GM23338 (cell line): ENCODE data around the gene NRF1. TPM values are rescaled to one million over a fixed set of nuclear protein-coding genes. Genes with fewer than 3 reads are reported as not detected.

Experiments
- CREB1 ChIP-seq: fragments of 250-450 bp; sonication (Bioruptor Pico); IDR thresholded peaks from 2 replicates; pipeline ENCODE4 v1.5.0; 2020; ENCODE audit warnings: low read depth, mild to moderate bottlenecking, moderate library complexity
- EZH2 ChIP-seq: fragments of 200-600 bp; sonication (generic); IDR thresholded peaks from one replicate; pipeline ENCODE4 v1.8.0; 2017; ENCODE audit warnings: antibody characterized with exemption, mild to moderate bottlenecking, low read depth; ENCODE audit not compliant: unreplicated experiment
- EZH2phosphoT487 ChIP-seq: fragments of 200-600 bp; sonication (generic); IDR thresholded peaks from one replicate; pipeline ENCODE4 v1.8.1; 2018; ENCODE audit warnings: antibody characterized with exemption; ENCODE audit not compliant: unreplicated experiment
- NANOG ChIP-seq: IDR thresholded peaks from 2 replicates; pipeline ENCODE4 v1.6.1; 2016; ENCODE audit warnings: antibody characterized with exemption, borderline replicate concordance
- POLR2AphosphoS5 ChIP-seq: IDR thresholded peaks from 2 replicates; pipeline ENCODE4 v1.6.1; 2016; ENCODE audit warnings: antibody characterized with exemption, low read depth
- STAT1 ChIP-seq: IDR thresholded peaks from one replicate; pipeline ENCODE4 v1.6.1; 2016; ENCODE audit warnings: antibody characterized with exemption; ENCODE audit not compliant: unreplicated experiment
- ZNF114 ChIP-seq: fragments of 250-450 bp; sonication (Bioruptor Pico); IDR thresholded peaks from 2 replicates; pipeline ENCODE4 v1.5.0; 2020; ENCODE audit warnings: mild to moderate bottlenecking, moderate library complexity
- ZNF331 ChIP-seq: fragments of 250-450 bp; sonication (Bioruptor Pico); IDR thresholded peaks from 2 replicates; pipeline ENCODE4 v1.5.0; 2020; ENCODE audit warnings: low read depth, mild to moderate bottlenecking, moderate library complexity
- polyA plus RNA-seq: library from polyadenylated mRNA; unstranded; fragments of >200 nt; fragmentation: Nextera tagmentation; extraction: Ambion mirVana; gene quantifications from 2 replicates; pipeline ENCODE4 v1.2.1, GENCODE V29; 2016
- total RNA-seq: library from RNA; depleted of rRNA; stranded (reverse); fragments of >200 nt; shearing (Covaris generic); gene quantifications from 2 replicates; pipeline ENCODE4 v1.2.3, GENCODE V29; 2014
- TF ChIP-seq, protein P1 (sequence below): fragments of 250-450 bp; sonication (Bioruptor Pico); IDR thresholded peaks from 2 replicates; pipeline ENCODE4 v1.5.0; 2020; ENCODE audit warnings: mild to moderate bottlenecking, moderate library complexity
- TF ChIP-seq, protein P2 (sequence below), 2 experiments: fragments of 200-600 bp in 1 of 2; sonication (generic) in 1 of 2; conservative IDR thresholded peaks; 2 replicates each; pipeline versions ENCODE4 v1.5.1 to v1.6.1; 2016 to 2017; ENCODE audit warnings: antibody characterized with exemption in 2 of 2, low read depth in 2 of 2, mild to moderate bottlenecking in 2 of 2, moderate library complexity in 1 of 2
- TF ChIP-seq, protein P3 (sequence below): IDR thresholded peaks from 2 replicates; pipeline ENCODE4 v1.6.1; 2016; ENCODE audit warnings: antibody characterized with exemption

Gene NRF1
- total and polyA plus RNA-seq, 2 experiments from 2014 or later = 5.3 to 24.6 TPM

DNA sequence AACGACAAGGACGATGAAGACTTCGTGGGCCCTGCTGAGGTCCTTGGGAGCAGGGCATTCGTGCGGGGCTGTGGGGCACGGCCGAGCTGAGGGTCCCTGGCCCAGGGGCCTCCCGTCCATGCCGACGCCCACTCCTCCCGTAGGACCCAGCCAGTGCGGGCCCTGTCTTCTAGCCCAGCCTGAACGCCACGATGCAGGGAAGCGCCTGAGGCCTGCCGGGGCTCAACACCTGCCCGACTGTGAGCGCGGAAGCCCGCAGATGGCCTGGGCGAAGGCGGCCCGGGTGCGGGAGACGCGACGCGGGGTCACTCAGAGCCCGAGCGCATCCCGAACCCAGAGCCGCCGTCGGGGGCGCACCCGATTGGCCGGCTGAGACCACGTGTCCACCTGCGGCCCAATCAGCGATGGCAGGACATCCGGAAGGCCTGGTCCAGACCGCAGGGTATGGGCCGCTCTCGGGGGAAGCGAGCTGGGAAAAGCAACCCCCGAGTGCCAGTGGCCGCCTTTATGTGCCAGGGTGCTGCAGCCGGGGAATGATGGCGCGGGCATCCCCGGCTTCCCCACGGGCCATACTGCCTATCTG, 151.0 kb downstream of the NRF1 start (continued):
- TF ChIP-seq, protein P1, sequence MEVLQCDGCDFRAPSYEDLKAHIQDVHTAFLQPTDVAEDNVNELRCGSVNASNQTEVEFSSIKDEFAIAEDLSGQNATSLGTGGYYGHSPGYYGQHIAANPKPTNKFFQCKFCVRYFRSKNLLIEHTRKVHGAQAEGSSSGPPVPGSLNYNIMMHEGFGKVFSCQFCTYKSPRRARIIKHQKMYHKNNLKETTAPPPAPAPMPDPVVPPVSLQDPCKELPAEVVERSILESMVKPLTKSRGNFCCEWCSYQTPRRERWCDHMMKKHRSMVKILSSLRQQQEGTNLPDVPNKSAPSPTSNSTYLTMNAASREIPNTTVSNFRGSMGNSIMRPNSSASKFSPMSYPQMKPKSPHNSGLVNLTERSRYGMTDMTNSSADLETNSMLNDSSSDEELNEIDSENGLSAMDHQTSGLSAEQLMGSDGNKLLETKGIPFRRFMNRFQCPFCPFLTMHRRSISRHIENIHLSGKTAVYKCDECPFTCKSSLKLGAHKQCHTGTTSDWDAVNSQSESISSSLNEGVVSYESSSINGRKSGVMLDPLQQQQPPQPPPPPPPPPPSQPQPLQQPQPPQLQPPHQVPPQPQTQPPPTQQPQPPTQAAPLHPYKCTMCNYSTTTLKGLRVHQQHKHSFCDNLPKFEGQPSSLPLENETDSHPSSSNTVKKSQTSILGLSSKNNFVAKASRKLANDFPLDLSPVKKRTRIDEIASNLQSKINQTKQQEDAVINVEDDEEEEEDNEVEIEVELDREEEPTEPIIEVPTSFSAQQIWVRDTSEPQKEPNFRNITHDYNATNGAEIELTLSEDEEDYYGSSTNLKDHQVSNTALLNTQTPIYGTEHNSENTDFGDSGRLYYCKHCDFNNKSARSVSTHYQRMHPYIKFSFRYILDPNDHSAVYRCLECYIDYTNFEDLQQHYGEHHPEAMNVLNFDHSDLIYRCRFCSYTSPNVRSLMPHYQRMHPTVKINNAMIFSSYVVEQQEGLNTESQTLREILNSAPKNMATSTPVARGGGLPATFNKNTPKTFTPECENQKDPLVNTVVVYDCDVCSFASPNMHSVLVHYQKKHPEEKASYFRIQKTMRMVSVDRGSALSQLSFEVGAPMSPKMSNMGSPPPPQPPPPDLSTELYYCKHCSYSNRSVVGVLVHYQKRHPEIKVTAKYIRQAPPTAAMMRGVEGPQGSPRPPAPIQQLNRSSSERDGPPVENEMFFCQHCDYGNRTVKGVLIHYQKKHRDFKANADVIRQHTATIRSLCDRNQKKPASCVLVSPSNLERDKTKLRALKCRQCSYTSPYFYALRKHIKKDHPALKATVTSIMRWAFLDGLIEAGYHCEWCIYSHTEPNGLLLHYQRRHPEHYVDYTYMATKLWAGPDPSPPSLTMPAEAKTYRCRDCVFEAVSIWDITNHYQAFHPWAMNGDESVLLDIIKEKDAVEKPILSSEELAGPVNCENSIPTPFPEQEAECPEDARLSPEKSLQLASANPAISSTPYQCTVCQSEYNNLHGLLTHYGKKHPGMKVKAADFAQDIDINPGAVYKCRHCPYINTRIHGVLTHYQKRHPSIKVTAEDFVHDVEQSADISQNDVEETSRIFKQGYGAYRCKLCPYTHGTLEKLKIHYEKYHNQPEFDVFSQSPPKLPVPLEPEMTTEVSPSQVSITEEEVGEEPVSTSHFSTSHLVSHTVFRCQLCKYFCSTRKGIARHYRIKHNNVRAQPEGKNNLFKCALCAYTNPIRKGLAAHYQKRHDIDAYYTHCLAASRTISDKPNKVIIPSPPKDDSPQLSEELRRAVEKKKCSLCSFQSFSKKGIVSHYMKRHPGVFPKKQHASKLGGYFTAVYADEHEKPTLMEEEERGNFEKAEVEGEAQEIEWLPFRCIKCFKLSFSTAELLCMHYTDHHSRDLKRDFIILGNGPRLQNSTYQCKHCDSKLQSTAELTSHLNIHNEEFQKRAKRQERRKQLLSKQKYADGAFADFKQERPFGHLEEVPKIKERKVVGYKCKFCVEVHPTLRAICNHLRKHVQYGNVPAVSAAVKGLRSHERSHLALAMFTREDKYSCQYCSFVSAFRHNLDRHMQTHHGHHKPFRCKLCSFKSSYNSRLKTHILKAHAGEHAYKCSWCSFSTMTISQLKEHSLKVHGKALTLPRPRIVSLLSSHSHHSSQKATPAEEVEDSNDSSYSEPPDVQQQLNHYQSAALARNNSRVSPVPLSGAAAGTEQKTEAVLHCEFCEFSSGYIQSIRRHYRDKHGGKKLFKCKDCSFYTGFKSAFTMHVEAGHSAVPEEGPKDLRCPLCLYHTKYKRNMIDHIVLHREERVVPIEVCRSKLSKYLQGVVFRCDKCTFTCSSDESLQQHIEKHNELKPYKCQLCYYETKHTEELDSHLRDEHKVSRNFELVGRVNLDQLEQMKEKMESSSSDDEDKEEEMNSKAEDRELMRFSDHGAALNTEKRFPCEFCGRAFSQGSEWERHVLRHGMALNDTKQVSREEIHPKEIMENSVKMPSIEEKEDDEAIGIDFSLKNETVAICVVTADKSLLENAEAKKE (CRISPR knock-in tag) = no peak
- TF ChIP-seq, protein P2, sequence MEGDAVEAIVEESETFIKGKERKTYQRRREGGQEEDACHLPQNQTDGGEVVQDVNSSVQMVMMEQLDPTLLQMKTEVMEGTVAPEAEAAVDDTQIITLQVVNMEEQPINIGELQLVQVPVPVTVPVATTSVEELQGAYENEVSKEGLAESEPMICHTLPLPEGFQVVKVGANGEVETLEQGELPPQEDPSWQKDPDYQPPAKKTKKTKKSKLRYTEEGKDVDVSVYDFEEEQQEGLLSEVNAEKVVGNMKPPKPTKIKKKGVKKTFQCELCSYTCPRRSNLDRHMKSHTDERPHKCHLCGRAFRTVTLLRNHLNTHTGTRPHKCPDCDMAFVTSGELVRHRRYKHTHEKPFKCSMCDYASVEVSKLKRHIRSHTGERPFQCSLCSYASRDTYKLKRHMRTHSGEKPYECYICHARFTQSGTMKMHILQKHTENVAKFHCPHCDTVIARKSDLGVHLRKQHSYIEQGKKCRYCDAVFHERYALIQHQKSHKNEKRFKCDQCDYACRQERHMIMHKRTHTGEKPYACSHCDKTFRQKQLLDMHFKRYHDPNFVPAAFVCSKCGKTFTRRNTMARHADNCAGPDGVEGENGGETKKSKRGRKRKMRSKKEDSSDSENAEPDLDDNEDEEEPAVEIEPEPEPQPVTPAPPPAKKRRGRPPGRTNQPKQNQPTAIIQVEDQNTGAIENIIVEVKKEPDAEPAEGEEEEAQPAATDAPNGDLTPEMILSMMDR (conservative IDR thresholded peaks at IDR 0.05; ENCODE audit: low read depth in 2 of 2) = no peak
- TF ChIP-seq, protein P3, sequence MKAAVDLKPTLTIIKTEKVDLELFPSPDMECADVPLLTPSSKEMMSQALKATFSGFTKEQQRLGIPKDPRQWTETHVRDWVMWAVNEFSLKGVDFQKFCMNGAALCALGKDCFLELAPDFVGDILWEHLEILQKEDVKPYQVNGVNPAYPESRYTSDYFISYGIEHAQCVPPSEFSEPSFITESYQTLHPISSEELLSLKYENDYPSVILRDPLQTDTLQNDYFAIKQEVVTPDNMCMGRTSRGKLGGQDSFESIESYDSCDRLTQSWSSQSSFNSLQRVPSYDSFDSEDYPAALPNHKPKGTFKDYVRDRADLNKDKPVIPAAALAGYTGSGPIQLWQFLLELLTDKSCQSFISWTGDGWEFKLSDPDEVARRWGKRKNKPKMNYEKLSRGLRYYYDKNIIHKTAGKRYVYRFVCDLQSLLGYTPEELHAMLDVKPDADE = no peak
- TF ChIP-seq EZH2 (no peak), EZH2phosphoT487 (no peak), NANOG (no peak), ZNF114 (CRISPR knock-in tag) (no peak), STAT1 (no peak), ZNF331 (CRISPR knock-in tag) (no peak), CREB1 (CRISPR knock-in tag) (no peak), POLR2AphosphoS5 (no peak)
